ENCODE measurements around the gene ADCY1. TPM values are rescaled to one million over a fixed set of nuclear protein-coding genes. Genes with fewer than 3 reads are reported as not detected.
A peak's percentile ranks its signal among the peaks of the same experiment; 100 is the strongest.

Gene ADCY1
- total RNA-seq, 1 donor from 2014 or later: 2.8 TPM

GRCh38 chr7:45708046-45708950 is 134.1 kb downstream of the ADCY1 start:
- Mint-ChIP-seq H3K4me1 (no peaks in the 10 kb centered on the region), H3K4me3 (no peak overlapping the region), H3K9me3 (no peaks in the 10 kb centered on the region), H3K27ac (no peak overlapping the region), H3K36me3 (ENCODE audit: low read depth) (no peaks in the 10 kb centered on the region), H3K27me3 (peaks cover 5% of the 10 kb centered on the region)
- intact Hi-C loops (cut with micrococcal nuclease): no loop called here
- DNase-seq: no peak

GRCh38 chr7:45709168-45710042 is 135.2 kb downstream of the ADCY1 start:
- no peaks in the 10 kb centered on the region for H3K9me3 Mint-ChIP-seq
- peaks cover 5% of the 10 kb centered on the region for H3K27me3 Mint-ChIP-seq
- H3K27ac Mint-ChIP-seq: no peak overlapping the region
- DNase-seq: no peak
- intact Hi-C loops (cut with micrococcal nuclease): no loop called here
- no peaks in the 10 kb centered on the region for H3K4me1 Mint-ChIP-seq
- H3K36me3 Mint-ChIP-seq (ENCODE audit: low read depth): no peaks in the 10 kb centered on the region
- no peak overlapping the region for H3K4me3 Mint-ChIP-seq

- Mint-ChIP-seq H3K27ac (no peak overlapping the region), H3K4me3 (no peak overlapping the region), H3K27me3 (peaks cover 5% of the 10 kb centered on the region), H3K36me3 (ENCODE audit: low read depth) (no peaks in the 10 kb centered on the region), H3K4me1 (no peaks in the 10 kb centered on the region), H3K9me3 (no peaks in the 10 kb centered on the region)
- DNase-seq: no peak
- intact Hi-C loops (cut with micrococcal nuclease): no loop called here
Measured at GRCh38 chr7:45710271-45711160, 136.3 kb downstream of the ADCY1 start.

- Mint-ChIP-seq H3K4me1 (no peaks in the 10 kb centered on the region), H3K27me3 (peaks cover 1% of the 10 kb centered on the region), H3K27ac (no peak overlapping the region), H3K36me3 (ENCODE audit: low read depth) (no peaks in the 10 kb centered on the region), H3K4me3 (no peak overlapping the region), H3K9me3 (no peaks in the 10 kb centered on the region)
- peak; percentile 42 for DNase-seq
- intact Hi-C loops (cut with micrococcal nuclease): no loop called here
Measured at GRCh38 chr7:45711161-45711490, 137.0 kb downstream of the ADCY1 start.

- intact Hi-C loops (cut with micrococcal nuclease): no loop called here
- peak; percentile 48 for DNase-seq
- Mint-ChIP-seq H3K9me3 (no peaks in the 10 kb centered on the region), H3K36me3 (ENCODE audit: low read depth) (no peaks in the 10 kb centered on the region), H3K4me3 (no peak overlapping the region), H3K27me3 (no peaks in the 10 kb centered on the region), H3K4me1 (no peaks in the 10 kb centered on the region), H3K27ac (no peak overlapping the region)
Measured at GRCh38 chr7:45712057-45712689, 138.0 kb downstream of the ADCY1 start.

- Mint-ChIP-seq H3K36me3 (ENCODE audit: low read depth) (no peaks in the 10 kb centered on the region), H3K4me3 (no peak overlapping the region), H3K27ac (no peak overlapping the region), H3K9me3 (no peaks in the 10 kb centered on the region), H3K4me1 (no peaks in the 10 kb centered on the region), H3K27me3 (no peaks in the 10 kb centered on the region)
- peak; percentile 53 for DNase-seq
- intact Hi-C loops (cut with micrococcal nuclease): no loop called here
Measured at GRCh38 chr7:45712872-45713668, 138.9 kb downstream of the ADCY1 start.

- H3K4me3 Mint-ChIP-seq: no peak overlapping the region
- H3K27me3 Mint-ChIP-seq: no peaks in the 10 kb centered on the region
- peak; percentile 49 for DNase-seq
- intact Hi-C loops (cut with micrococcal nuclease): no loop called here
- no peaks in the 10 kb centered on the region for H3K36me3 Mint-ChIP-seq (ENCODE audit: low read depth)
- H3K9me3 Mint-ChIP-seq: no peaks in the 10 kb centered on the region
- no peaks in the 10 kb centered on the region for H3K4me1 Mint-ChIP-seq
- no peak overlapping the region for H3K27ac Mint-ChIP-seq
Measured at GRCh38 chr7:45713669-45714520, 139.7 kb downstream of the ADCY1 start.

- no peaks in the 10 kb centered on the region for H3K9me3 Mint-ChIP-seq
- DNase-seq: no peak
- no peaks in the 10 kb centered on the region for H3K4me1 Mint-ChIP-seq
- intact Hi-C loops (cut with micrococcal nuclease): no loop called here
- H3K27ac Mint-ChIP-seq: no peak overlapping the region
- no peaks in the 10 kb centered on the region for H3K36me3 Mint-ChIP-seq (ENCODE audit: low read depth)
- H3K4me3 Mint-ChIP-seq: no peak overlapping the region
- H3K27me3 Mint-ChIP-seq: no peaks in the 10 kb centered on the region
Measured at GRCh38 chr7:45714521-45714820, 140.3 kb downstream of the ADCY1 start.

GRCh38 chr7:45715471-45716352 is 141.5 kb downstream of the ADCY1 start:
- Mint-ChIP-seq H3K4me1 (no peaks in the 10 kb centered on the region), H3K27me3 (no peaks in the 10 kb centered on the region), H3K36me3 (ENCODE audit: low read depth) (no peaks in the 10 kb centered on the region), H3K4me3 (no peak overlapping the region), H3K27ac (no peak overlapping the region), H3K9me3 (no peaks in the 10 kb centered on the region)
- intact Hi-C loops (cut with micrococcal nuclease): no loop called here
- DNase-seq: peak; percentile 51

GRCh38 chr7:45716380-45717203 is 142.4 kb downstream of the ADCY1 start:
- Mint-ChIP-seq H3K9me3 (no peaks in the 10 kb centered on the region), H3K4me1 (no peaks in the 10 kb centered on the region), H3K27me3 (no peaks in the 10 kb centered on the region), H3K4me3 (no peak overlapping the region), H3K36me3 (ENCODE audit: low read depth) (no peaks in the 10 kb centered on the region), H3K27ac (no peak overlapping the region)
- DNase-seq: peak; percentile 45
- intact Hi-C loops (cut with micrococcal nuclease): no loop called here
